ENCODE measurements around the gene FAH.

GRCh38 chr15:80183886-80184285 lies 31.1 kb downstream of the FAH start:
- no peak for TF ChIP-seq POLR2A (IDR thresholded peaks at IDR 0.05)
- TF ChIP-seq CTCF (IDR thresholded peaks at IDR 0.05), result peak in 1 of 12 donors; percentile 6

All from heart left ventricle (tissue), 13 donors.